HFFc6 (cell line): ENCODE data around the gene ADGRG1. TPM values are rescaled to one million over a fixed set of nuclear protein-coding genes. Genes with fewer than 3 reads are reported as not detected.

Experiments
- DNase-seq: peaks from one replicate; pipeline ENCODE4 v3.0.0-alpha.2; 2018
- H3K27ac Mint-ChIP-seq: 2 replicates; pipeline ENCODE4 v1.8.0; 2020; ENCODE audit warnings: mild to moderate bottlenecking, mixed read lengths
- H3K27me3 Mint-ChIP-seq: 2 replicates; pipeline ENCODE4 v1.8.0; 2021; ENCODE audit warnings: mild to moderate bottlenecking, moderate library complexity, mixed read lengths; ENCODE audit not compliant: insufficient read depth
- H3K36me3 Mint-ChIP-seq: 2 replicates; pipeline ENCODE4 v1.8.0; 2021; ENCODE audit warnings: low read depth, mixed read lengths
- H3K4me1 Mint-ChIP-seq: 2 replicates; pipeline ENCODE4 v1.8.0; 2020; ENCODE audit warnings: low read depth, mixed read lengths
- H3K4me3 Mint-ChIP-seq: 2 replicates; pipeline ENCODE4 v1.8.0; 2020; ENCODE audit warnings: mild to moderate bottlenecking, moderate library complexity, mixed read lengths
- H3K9me3 Mint-ChIP-seq: 2 replicates; pipeline ENCODE4 v1.8.0; 2020; ENCODE audit warnings: mild to moderate bottlenecking, mixed read lengths
- CTCF ChIP-seq: fragments of 200-600 bp; sonication (generic); IDR thresholded peaks from 2 replicates; pipeline ENCODE4 v1.5.0; 2021; ENCODE audit warnings: antibody characterized with exemption, mild to moderate bottlenecking
- total RNA-seq, 6 experiments: library from RNA; stranded (reverse); fragmentation: NEBNext Ultra II Directional; extraction: Animal tissue kit (Norgen Biotek cat#: 25700); gene quantifications; 2 replicates in 1 of 6; 3 replicates in 5 of 6; pipeline ENCODE4 v1.2.3, GENCODE V29; 2021

The ADGRG1 gene
- total RNA-seq, 6 experiments from 2014 or later, result 0.18 to 1.4 (median 0.50) TPM

- no peaks in the 10 kb centered on the region for H3K36me3 Mint-ChIP-seq
- H3K4me1 Mint-ChIP-seq, result peaks cover 13% of the 10 kb centered on the region
- no peaks in the 10 kb centered on the region for H3K9me3 Mint-ChIP-seq
- no peak overlapping the region for H3K27ac Mint-ChIP-seq
- TF ChIP-seq CTCF, result no peak
- H3K4me3 Mint-ChIP-seq, result no peak overlapping the region
- DNase-seq, result no peak
- peaks cover 8% of the 10 kb centered on the region for H3K27me3 Mint-ChIP-seq
Observed at GRCh38 chr16:57619133-57619605, 9.3 kb upstream of the ADGRG1 start.

- no peaks in the 10 kb centered on the region for H3K9me3 Mint-ChIP-seq
- H3K4me3 Mint-ChIP-seq, result no peak overlapping the region
- no peak for DNase-seq
- peaks cover 19% of the 10 kb centered on the region for H3K4me1 Mint-ChIP-seq
- H3K27me3 Mint-ChIP-seq, result peaks cover 8% of the 10 kb centered on the region
- no peaks in the 10 kb centered on the region for H3K36me3 Mint-ChIP-seq
- TF ChIP-seq CTCF, result no peak
- H3K27ac Mint-ChIP-seq, result no peak overlapping the region
Observed at GRCh38 chr16:57619606-57620334, 8.7 kb upstream of the ADGRG1 start.

- DNase-seq, result no peak
- no peaks in the 10 kb centered on the region for H3K36me3 Mint-ChIP-seq
- peaks cover 19% of the 10 kb centered on the region for H3K4me1 Mint-ChIP-seq
- H3K27me3 Mint-ChIP-seq, result peaks cover 11% of the 10 kb centered on the region
- no peaks in the 10 kb centered on the region for H3K9me3 Mint-ChIP-seq
- TF ChIP-seq CTCF, result no peak
- H3K27ac Mint-ChIP-seq, result no peak overlapping the region
- no peak overlapping the region for H3K4me3 Mint-ChIP-seq
Observed at GRCh38 chr16:57620335-57621231, 7.8 kb upstream of the ADGRG1 start.

GRCh38 chr16:57621521-57622271, 6.7 kb upstream of the ADGRG1 start:
- Mint-ChIP-seq H3K9me3 (no peaks in the 10 kb centered on the region), H3K27me3 (peaks cover 12% of the 10 kb centered on the region), H3K4me3 (no peak overlapping the region), H3K36me3 (no peaks in the 10 kb centered on the region), H3K27ac (no peak overlapping the region), H3K4me1 (peaks cover 19% of the 10 kb centered on the region)
- no peak for DNase-seq
- no peak for TF ChIP-seq CTCF
